Mesothelial cell of epicardium (in vitro differentiated cells): ENCODE data around the gene ADCY10. TPM values are rescaled to one million over a fixed set of nuclear protein-coding genes. Genes with fewer than 3 reads are reported as not detected.

ENCODE experiments used
- DNase-seq, 2 experiments: peaks; one replicate each; pipeline ENCODE4 v3.0.0; 2021; ENCODE audit warnings: low spot score in 2 of 2; ENCODE audit not compliant: unreplicated experiment in 2 of 2
- H3K27ac Mint-ChIP-seq: 2 replicates; pipeline ENCODE4 v1.8.0; 2021; ENCODE audit warnings: mixed read lengths
- H3K27me3 Mint-ChIP-seq: 2 replicates; pipeline ENCODE4 v1.8.0; 2021; ENCODE audit warnings: low read depth, mixed read lengths
- H3K36me3 Mint-ChIP-seq: 2 replicates; pipeline ENCODE4 v1.8.0; 2021; ENCODE audit warnings: mixed read lengths
- H3K4me1 Mint-ChIP-seq: 2 replicates; pipeline ENCODE4 v1.8.0; 2021; ENCODE audit warnings: mixed read lengths
- H3K4me3 Mint-ChIP-seq: 2 replicates; pipeline ENCODE4 v1.8.0; 2021; ENCODE audit warnings: mild to moderate bottlenecking, moderate library complexity, mixed read lengths
- H3K9me3 Mint-ChIP-seq: 2 replicates; pipeline ENCODE4 v1.8.0; 2021; ENCODE audit warnings: mixed read lengths
- CTCF ChIP-seq: fragments of 200-600 bp; sonication (generic); IDR thresholded peaks from one replicate; pipeline ENCODE4 v1.5.0; 2021; ENCODE audit warnings: antibody characterized with exemption; ENCODE audit not compliant: unreplicated experiment
- total RNA-seq: library from RNA; stranded (reverse); gene quantifications from 3 replicates; pipeline ENCODE4 v1.2.1, GENCODE V29; 2021

Gene ADCY10
- total RNA-seq, 1 donor from 2014 or later: 0.04 TPM

DNA sequence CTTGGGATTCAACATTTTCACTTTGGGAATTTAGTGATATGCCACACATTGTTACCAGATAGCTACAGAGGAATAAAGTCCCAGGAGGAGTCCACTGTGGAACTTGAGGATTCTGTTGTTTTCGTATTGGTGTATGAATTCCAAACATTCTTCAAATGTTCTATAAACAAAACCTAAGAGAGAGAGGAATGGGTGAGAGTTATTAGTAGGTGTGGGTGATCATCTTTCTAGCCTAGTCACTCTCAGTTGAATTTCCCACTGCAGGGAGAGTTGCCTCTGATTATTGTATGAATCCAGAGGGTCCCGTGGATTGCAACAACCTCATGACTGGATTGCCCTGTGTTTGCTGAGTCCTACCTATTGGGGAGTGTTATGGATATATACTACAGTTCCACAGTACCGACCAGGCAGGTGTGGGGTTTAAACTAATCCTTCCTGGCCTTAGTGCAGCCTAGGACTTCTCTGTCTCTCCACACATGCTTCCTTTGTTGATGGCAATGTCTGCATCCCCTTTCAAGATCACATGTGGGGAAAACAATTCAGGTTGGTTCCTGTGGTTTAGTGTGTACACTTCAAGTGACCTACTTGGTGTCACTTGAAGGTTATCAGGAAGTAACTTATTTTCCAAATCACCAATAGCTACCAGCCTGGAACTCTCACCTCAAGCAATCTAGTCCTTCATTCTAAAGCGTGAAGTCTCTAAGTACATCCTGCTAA lies 91.8 kb downstream of the ADCY10 start:
- TF ChIP-seq CTCF: no peak
- H3K36me3 Mint-ChIP-seq: no peaks in the 10 kb centered on the region
- H3K27me3 Mint-ChIP-seq: no peaks in the 10 kb centered on the region
- no peak overlapping the region for H3K4me3 Mint-ChIP-seq
- no peaks in the 10 kb centered on the region for H3K9me3 Mint-ChIP-seq
- no peak for DNase-seq
- H3K27ac Mint-ChIP-seq: peak overlapping the region; percentile 31
- H3K4me1 Mint-ChIP-seq: peaks cover 27% of the 10 kb centered on the region

GRCh38 chr1:167821356-167821685 lies 92.6 kb downstream of the ADCY10 start:
- DNase-seq: no peak
- H3K4me1 Mint-ChIP-seq: peaks cover 27% of the 10 kb centered on the region
- no peaks in the 10 kb centered on the region for H3K36me3 Mint-ChIP-seq
- H3K27ac Mint-ChIP-seq: no peak overlapping the region
- H3K4me3 Mint-ChIP-seq: no peak overlapping the region
- no peak for TF ChIP-seq CTCF
- no peaks in the 10 kb centered on the region for H3K27me3 Mint-ChIP-seq
- H3K9me3 Mint-ChIP-seq: no peaks in the 10 kb centered on the region

- H3K36me3 Mint-ChIP-seq: peaks cover 1% of the 10 kb centered on the region
- H3K9me3 Mint-ChIP-seq: peaks cover 3% of the 10 kb centered on the region
- H3K27ac Mint-ChIP-seq: peak overlapping the region; percentile 39
- peak overlapping the region; percentile 69 for H3K4me3 Mint-ChIP-seq
- no peak for TF ChIP-seq CTCF
- H3K27me3 Mint-ChIP-seq: no peaks in the 10 kb centered on the region
- peaks cover 27% of the 10 kb centered on the region for H3K4me1 Mint-ChIP-seq
- no peak for DNase-seq
Measured at GRCh38 chr1:167820684-167821355, 93.1 kb downstream of the ADCY10 start.

- Mint-ChIP-seq H3K27me3 (no peaks in the 10 kb centered on the region), H3K36me3 (peaks cover 3% of the 10 kb centered on the region), H3K4me3 (peak overlapping the region; percentile 69), H3K4me1 (peaks cover 27% of the 10 kb centered on the region), H3K27ac (peak overlapping the region; percentile 39), H3K9me3 (peaks cover 10% of the 10 kb centered on the region)
- no peak for TF ChIP-seq CTCF
- DNase-seq: peak; percentile 39 to 50
Measured at GRCh38 chr1:167819849-167820683, 93.9 kb downstream of the ADCY10 start.

DNA sequence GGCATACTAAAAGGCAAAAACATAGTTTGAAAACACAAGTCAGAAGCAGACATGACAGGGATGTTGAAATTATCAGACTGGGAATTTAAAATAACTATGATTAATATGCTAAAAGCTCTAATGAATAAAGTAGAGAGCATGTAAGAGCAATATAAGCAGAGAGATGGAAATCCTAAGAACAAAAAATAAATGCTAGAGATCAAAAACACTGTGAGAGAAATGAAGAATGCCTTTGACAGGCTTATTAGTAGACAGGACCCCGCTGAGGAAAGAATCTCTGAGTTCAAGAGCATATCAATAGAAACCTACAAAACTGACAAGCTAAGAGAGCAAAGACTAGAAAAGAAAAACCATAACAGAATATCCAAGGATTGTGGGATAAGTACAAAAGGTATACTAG lies 98.3 kb downstream of the ADCY10 start:
- peaks cover 45% of the 10 kb centered on the region for H3K9me3 Mint-ChIP-seq
- H3K4me1 Mint-ChIP-seq: peaks cover 8% of the 10 kb centered on the region
- peaks cover 13% of the 10 kb centered on the region for H3K36me3 Mint-ChIP-seq
- no peaks in the 10 kb centered on the region for H3K27me3 Mint-ChIP-seq
- H3K4me3 Mint-ChIP-seq: no peak overlapping the region
- no peak overlapping the region for H3K27ac Mint-ChIP-seq
- TF ChIP-seq CTCF: no peak
- no peak for DNase-seq
